Measurements from ENCODE around the gene PHB1. TPM values are rescaled to one million over a fixed set of nuclear protein-coding genes. Genes with fewer than 3 reads are reported as not detected.
A peak's percentile ranks its signal among the peaks of the same experiment; 100 is the strongest.

The PHB1 gene
- total RNA-seq, 1 experiment from 2014 or later, result 325 TPM

DNA sequence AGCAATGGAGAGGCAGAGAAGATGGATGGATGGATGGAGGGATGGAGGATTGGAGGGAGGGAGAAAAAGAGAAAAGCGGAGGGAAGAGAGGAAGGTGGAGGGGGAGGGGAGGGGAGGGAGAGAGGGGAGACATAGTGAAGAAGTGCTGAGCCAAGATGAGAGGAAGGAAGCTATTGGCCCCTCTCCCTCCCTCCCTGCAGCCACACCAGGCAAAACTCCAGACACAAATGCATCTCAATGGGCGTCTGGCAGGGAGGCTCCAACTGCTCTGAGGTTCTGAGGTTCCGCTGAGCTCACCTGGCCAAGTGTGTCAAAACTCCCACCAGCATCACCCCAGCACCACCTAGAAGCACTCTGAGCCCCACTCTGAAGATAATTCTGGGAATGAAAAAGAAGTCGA, 26.9 kb upstream of the PHB1 start:
- H3K4me2 ChIP-seq (ENCODE audit: insufficient read depth, insufficient read length, low read length), result no peak overlapping the region
- H3K9ac ChIP-seq (ENCODE audit: extremely low read depth, insufficient read length, low read length), result no peak overlapping the region

More for the DNA sequence above, 26.9 kb upstream of the PHB1 start:
- H2BK5ac ChIP-seq (ENCODE audit: insufficient read length, low read length), result no peak overlapping the region
- peak; percentile 29 for DNase-seq
- no peak overlapping the region for H3K4me3 Mint-ChIP-seq
- H3K27me3 ChIP-seq (ENCODE audit: insufficient read depth, low read length), result no peaks in the 10 kb centered on the region
- H4K91ac ChIP-seq (ENCODE audit: insufficient read length, low read depth, low read length), result no peak overlapping the region
- peaks cover 8% of the 10 kb centered on the region for H3K23me2 ChIP-seq (ENCODE audit: insufficient read length, low read depth, low read length, poor library complexity, severe bottlenecking)
- H3K27ac ChIP-seq (ENCODE audit: insufficient read length, low read depth, low read length), result no peak overlapping the region
- no peak overlapping the region for H4K5ac ChIP-seq (ENCODE audit: insufficient read length, low read depth, low read length)
- no peaks in the 10 kb centered on the region for H3K79me2 ChIP-seq (ENCODE audit: insufficient read depth, low read length)
- H3K9me3 ChIP-seq (ENCODE audit: control insufficient read depth, low read depth, low read length), result no peaks in the 10 kb centered on the region
- no peaks in the 10 kb centered on the region for H3K79me1 ChIP-seq (ENCODE audit: insufficient read depth, low read depth, low read length, poor library complexity, severe bottlenecking)
- H3K27ac Mint-ChIP-seq, result no peak overlapping the region
- H3K23ac ChIP-seq (ENCODE audit: insufficient read length, low read depth, low read length), result no peak overlapping the region
- H4K8ac ChIP-seq (replicated peaks; ENCODE audit: insufficient read length, low read depth, low read length), result no peak overlapping the region
- H2AFZ ChIP-seq (ENCODE audit: low read length), result no peak overlapping the region
- H3K36me3 Mint-ChIP-seq (ENCODE audit: insufficient read depth in 1 of 3, low read depth in 3 of 3), result no peaks in the 10 kb centered on the region; a peak in 1 of 7 replicates
- H3K4ac ChIP-seq (ENCODE audit: low read depth, low read length), result no peak overlapping the region
- H3K4me1 ChIP-seq (ENCODE audit: insufficient read depth, low read length), result peaks cover 2% of the 10 kb centered on the region; the same call in 1 of the 2 replicates
- WGBS (ENCODE audit: extremely low coverage, insufficient read length, low lambda C conversion rate), result no CpG with 5 or more reads among the region's 4 CpGs
- no peak overlapping the region for H3K18ac ChIP-seq (ENCODE audit: insufficient read length, low read depth, low read length)
- H3K4me1 Mint-ChIP-seq, result peaks cover 33 to 40% of the 10 kb centered on the region in 2 experiments
- H3K56ac ChIP-seq (ENCODE audit: insufficient read length, low read depth, low read length), result no peak overlapping the region
- H2BK12ac ChIP-seq (ENCODE audit: insufficient read length, low read depth, low read length), result no peak overlapping the region
- H3T11ph ChIP-seq (ENCODE audit: low read length), result no peak overlapping the region
- no peaks in the 10 kb centered on the region for H4K20me1 ChIP-seq (ENCODE audit: control insufficient read depth, insufficient read depth, insufficient read length)
- peaks cover 67% of the 10 kb centered on the region for H3K27me3 Mint-ChIP-seq (ENCODE audit: low read depth)
- H2BK15ac ChIP-seq (ENCODE audit: low read depth, low read length), result no peak overlapping the region
- TF ChIP-seq, protein P1, sequence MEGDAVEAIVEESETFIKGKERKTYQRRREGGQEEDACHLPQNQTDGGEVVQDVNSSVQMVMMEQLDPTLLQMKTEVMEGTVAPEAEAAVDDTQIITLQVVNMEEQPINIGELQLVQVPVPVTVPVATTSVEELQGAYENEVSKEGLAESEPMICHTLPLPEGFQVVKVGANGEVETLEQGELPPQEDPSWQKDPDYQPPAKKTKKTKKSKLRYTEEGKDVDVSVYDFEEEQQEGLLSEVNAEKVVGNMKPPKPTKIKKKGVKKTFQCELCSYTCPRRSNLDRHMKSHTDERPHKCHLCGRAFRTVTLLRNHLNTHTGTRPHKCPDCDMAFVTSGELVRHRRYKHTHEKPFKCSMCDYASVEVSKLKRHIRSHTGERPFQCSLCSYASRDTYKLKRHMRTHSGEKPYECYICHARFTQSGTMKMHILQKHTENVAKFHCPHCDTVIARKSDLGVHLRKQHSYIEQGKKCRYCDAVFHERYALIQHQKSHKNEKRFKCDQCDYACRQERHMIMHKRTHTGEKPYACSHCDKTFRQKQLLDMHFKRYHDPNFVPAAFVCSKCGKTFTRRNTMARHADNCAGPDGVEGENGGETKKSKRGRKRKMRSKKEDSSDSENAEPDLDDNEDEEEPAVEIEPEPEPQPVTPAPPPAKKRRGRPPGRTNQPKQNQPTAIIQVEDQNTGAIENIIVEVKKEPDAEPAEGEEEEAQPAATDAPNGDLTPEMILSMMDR (conservative IDR thresholded peaks at IDR 0.05), result no peak
- H2BK20ac ChIP-seq (ENCODE audit: low read depth, low read length, poor library complexity, severe bottlenecking), result no peak overlapping the region
- no peak overlapping the region for H2AK5ac ChIP-seq (ENCODE audit: insufficient read length, low read length)
- no peak overlapping the region for H2BK120ac ChIP-seq (ENCODE audit: low read depth, low read length, poor library complexity, severe bottlenecking)
- no peak overlapping the region for H3K14ac ChIP-seq (ENCODE audit: insufficient read depth, low read length)
- peaks cover 0 to 4% of the 10 kb centered on the region in 2 experiments; a peak in 1 of 5 replicates for H3K9me3 Mint-ChIP-seq

Data from H9 (cell line).